Retinal pigment epithelial cell (primary cell): ENCODE results near the gene URB2.

Experiments
- DNase-seq: peaks from one replicate; pipeline ENCODE4 v3.0.0-alpha.2; 2010; ENCODE audit warnings: low read depth
- H3K4me3 ChIP-seq: 2 replicates; pipeline ENCODE4 v1.5.1; 2011; ENCODE audit warnings: mild to moderate bottlenecking, low read length, control low read depth, moderate library complexity
- CTCF ChIP-seq: conservative IDR thresholded peaks from 2 replicates; pipeline ENCODE4 v1.5.1; 2011; ENCODE audit warnings: low read depth, low read length, control low read depth, inconsistent platforms

Gene URB2

GRCh38 chr1:229645324-229645993 is 19.4 kb downstream of the URB2 start:
- DNase-seq = peak; percentile 26
- H3K4me3 ChIP-seq = no peak overlapping the region
- no peak for TF ChIP-seq CTCF

- DNase-seq = no peak
- H3K4me3 ChIP-seq = no peak overlapping the region
- TF ChIP-seq CTCF = no peak
Observed at GRCh38 chr1:229648406-229648805, 22.4 kb downstream of the URB2 start.

- no peak overlapping the region for H3K4me3 ChIP-seq
- no peak for DNase-seq
- no peak for TF ChIP-seq CTCF
Observed at GRCh38 chr1:229650045-229650444, 24.0 kb downstream of the URB2 start.

GRCh38 chr1:229651546-229651945 is 25.5 kb downstream of the URB2 start:
- DNase-seq = no peak
- TF ChIP-seq CTCF = no peak

GRCh38 chr1:229653420-229653819 is 27.4 kb downstream of the URB2 start:
- no peak for DNase-seq
- no peak overlapping the region for H3K4me3 ChIP-seq
- no peak for TF ChIP-seq CTCF

More at GRCh38 chr1:229651546-229651945, 25.5 kb downstream of the URB2 start:
- H3K4me3 ChIP-seq = no peak overlapping the region

- no peak for DNase-seq
- no peak for TF ChIP-seq CTCF
- no peak overlapping the region for H3K4me3 ChIP-seq
Observed at GRCh38 chr1:229655781-229656180, 29.7 kb downstream of the URB2 start.

GRCh38 chr1:229657993-229658755 is 32.1 kb downstream of the URB2 start:
- no peak overlapping the region for H3K4me3 ChIP-seq
- no peak for DNase-seq
- TF ChIP-seq CTCF = no peak
